Activated CD4-positive, alpha-beta T cell treated with anti-CD3 and anti-CD28 coated beads, Interleukin-2, amount 50 U/mL, for 4 hours (primary cell): ENCODE results near the gene TBC1D32.
"Not testable (repeated sequence)": the region's sequence is repeated elsewhere in the genome, so short reads cannot be mapped to it uniquely, and the experiment has no call there.

Source experiments
- DNase-seq, 2 experiments: peaks; one replicate each; pipeline ENCODE4 v3.0.0-alpha.2; 2020

The TBC1D32 gene

GRCh38 chr6:121090492-121090891, 243.8 kb downstream of the TBC1D32 start:
- DNase-seq: no peak

DNA sequence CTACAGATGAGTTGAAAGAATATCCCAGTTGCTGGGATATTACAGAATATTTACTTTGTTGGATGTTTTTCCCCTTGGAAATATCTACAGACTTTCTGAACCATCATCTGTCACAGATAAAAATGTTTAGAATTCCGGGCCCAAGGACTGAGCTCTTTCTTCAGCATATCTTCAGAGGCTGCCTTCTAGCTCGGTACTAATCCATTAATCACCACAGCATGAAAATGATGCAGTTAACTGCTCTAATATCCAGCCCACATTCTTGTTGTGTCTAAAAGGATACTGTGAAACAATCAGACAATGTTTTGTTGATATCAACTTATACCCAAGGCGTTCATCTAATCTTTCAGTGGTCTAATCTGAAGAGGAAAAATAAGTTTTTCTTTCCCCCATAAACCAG, 247.4 kb downstream of the TBC1D32 start:
- DNase-seq: no peak

DNA sequence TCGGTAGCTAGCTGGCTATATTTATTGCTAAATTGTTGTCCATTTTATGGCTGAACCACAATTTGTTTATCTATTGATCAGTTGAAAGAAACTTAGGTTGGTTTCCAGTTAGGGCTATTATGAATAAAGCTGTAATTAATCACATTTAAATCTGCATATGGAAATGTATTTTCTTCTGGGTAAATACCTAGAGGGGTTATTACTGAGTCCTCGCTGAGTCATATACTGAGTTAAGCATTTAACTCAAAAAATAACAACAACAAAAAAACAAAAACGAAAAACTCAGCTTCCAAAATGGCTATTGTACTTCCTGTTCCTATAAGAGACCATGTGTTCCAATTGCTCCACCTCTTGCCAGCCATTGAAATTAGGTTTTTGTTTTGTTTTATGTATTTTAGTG, 258.2 kb downstream of the TBC1D32 start:
- DNase-seq: no peak

DNA sequence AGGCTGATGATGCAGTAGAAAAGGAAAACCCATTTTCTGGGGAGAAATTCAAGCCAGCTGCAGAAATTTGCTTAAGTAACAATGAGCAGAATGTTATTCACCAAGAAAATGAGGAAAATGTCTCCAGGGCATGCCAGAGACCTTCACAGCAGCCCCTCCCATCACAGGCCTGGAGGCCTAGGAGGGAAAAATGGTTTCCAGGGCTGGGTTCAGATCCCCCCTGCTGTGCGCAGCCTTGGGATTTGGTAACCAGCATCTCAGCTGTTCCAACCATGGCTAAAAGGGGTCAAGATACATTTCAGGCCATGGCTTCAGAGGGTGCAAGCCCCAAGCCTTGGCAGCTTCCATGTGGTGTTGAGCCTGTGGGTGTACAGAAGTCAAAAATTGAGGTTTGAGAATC, 265.5 kb downstream of the TBC1D32 start:
- DNase-seq: not testable (repeated sequence)

DNA sequence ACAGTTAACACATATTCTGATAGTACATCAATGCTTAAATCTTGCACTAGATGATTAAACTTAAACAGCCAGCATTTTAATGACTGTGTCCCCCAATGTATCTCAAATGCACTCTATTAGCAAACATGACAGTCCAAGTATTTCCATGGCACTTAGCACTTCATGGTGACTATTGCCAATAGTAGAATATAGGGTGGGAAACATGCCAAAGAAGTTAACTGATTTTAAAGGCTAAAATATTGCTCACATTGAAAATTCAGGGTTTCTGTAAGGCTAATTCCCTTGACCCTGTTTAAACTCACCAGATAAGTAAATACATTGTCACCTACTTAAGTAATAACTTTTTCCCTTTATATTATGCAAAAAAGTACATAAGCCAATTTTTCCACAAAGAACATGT, 266.9 kb downstream of the TBC1D32 start:
- no peak for DNase-seq

DNA sequence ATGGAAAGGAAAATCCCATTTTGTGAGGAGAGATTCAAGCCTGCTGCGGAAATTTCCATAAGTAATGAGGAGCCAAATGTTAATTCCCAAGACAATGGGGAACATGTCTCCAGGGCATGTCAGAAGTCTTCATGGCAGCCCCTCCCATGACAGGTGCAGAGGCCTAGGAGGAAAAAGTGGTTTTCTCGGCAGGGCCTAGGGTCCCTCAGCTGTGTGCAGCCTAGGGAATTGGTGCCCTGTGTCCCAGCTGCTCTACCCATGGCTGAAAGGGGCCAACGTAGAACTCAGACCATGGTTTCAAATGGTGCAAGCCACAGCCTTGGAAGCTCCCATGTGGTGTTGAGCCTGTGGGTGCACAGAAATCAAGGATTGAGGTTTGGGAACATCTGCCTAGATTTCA, 269.9 kb downstream of the TBC1D32 start:
- no peak for DNase-seq

DNA sequence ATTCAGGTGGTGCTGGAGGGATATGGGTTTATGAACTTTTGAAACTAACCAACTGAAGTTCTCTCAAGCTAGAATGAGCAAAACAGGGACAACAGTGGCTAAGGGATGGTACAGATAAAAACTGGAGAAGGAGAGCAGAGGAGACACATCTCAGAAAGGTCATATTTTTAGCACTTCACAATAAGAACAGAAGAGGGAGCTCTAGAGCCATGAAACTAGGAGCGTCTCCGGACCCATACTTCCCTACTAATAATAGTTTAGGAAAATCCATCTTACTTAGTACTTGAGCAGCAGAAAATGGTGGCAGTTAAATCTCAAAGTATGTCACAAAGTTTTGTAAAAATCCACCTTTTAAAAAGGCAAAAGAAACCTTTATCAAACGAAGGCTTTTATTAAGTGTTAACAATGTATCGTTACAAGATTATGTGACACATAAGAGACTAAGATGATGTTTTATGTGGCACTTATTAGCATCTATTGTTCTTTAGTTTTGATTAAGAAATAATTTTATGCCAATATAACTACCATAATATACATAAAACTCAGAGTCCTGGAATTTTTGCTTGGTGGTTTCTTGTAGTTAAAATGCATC, 278.6 kb downstream of the TBC1D32 start:
- DNase-seq: no peak

DNA sequence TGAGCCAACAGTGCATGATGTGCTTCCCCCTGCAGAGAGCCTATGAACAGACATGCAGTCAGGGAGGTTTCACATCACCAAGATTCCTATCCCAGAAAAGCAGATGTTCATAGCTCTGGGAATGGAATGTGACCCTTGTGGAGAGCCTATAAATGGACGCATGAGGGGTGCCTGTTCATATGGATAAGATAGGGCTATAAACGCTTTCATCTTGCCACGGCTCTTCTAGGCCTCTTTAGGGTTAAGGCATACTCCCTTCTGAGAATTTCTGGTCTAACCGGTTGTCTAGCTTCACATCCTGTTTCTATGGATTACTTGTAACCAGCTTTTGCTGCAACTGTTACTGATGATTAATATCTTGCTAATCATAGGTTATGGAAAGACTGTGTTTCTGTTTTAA, 285.7 kb downstream of the TBC1D32 start:
- DNase-seq: not testable (repeated sequence)

- not testable (repeated sequence) for DNase-seq
Observed at GRCh38 chr6:121044905-121045304, 289.4 kb downstream of the TBC1D32 start.

DNA sequence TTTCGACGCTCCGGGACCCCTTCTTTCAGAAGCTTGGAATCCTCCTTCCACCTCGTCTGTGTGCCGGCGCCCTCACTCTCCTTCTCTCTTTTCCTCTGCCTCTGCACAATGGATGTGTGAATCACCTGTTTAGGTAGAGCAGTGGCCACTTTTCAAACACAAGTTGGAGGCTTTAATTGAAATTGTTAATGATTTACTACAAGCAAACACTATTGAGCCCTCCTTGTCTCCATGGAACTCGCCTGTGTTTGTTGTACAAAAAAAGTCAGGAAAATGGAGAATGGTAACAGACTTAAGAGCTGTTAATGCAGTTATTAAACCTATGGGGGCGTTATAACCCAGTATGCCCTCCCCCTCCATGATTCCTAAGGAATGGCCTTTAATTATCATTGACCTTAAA, 290.6 kb downstream of the TBC1D32 start:
- not testable (repeated sequence) for DNase-seq

- not testable (repeated sequence) for DNase-seq
Observed at GRCh38 chr6:121043211-121043610, 291.1 kb downstream of the TBC1D32 start.

GRCh38 chr6:121042766-121043165, 291.5 kb downstream of the TBC1D32 start:
- no peak for DNase-seq

- DNase-seq: no peak
Observed at GRCh38 chr6:121040831-121041230, 293.4 kb downstream of the TBC1D32 start.

DNA sequence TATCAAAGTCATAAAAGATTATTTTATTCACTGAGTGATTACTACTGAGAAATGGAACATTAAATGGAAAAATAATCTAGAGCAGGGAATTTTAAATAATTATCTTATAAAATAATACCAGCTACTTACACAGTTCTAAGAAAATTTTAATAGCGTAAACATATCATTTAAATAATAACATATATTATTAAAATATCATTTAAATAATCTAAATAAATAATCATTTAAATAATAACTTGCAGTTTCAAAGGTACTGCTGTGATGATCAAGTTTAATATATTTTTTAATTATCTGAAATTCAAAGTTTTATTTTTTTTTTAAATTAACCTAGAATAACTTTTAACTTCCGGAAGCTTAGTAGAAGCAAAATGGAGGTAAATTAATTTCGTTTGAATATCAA, 301.2 kb downstream of the TBC1D32 start:
- DNase-seq: no peak

- DNase-seq: no peak
Observed at GRCh38 chr6:121032268-121033006, 301.8 kb downstream of the TBC1D32 start.
